ENCODE measurements around the gene SLC38A4.

The SLC38A4 gene

GRCh38 chr12:46811185-46811584, 14.6 kb downstream of the SLC38A4 start:
- H2AFZ ChIP-seq (ENCODE audit: low read depth, low read length, severe bottlenecking), result no peak overlapping the region
- H3K36me3 ChIP-seq (ENCODE audit: low read length), result no peaks in the 10 kb centered on the region
- no peak overlapping the region for H3K9ac ChIP-seq (ENCODE audit: low read length)
- no peaks in the 10 kb centered on the region for H3K9me2 ChIP-seq (replicated peaks; ENCODE audit: insufficient read depth, low read length)
- no peak for TF ChIP-seq CTCF (IDR thresholded peaks at IDR 0.05; ENCODE audit: insufficient read depth, low read length, poor library complexity, severe bottlenecking)
- no peak for TF ChIP-seq EZH2phosphoT487 (conservative IDR thresholded peaks at IDR 0.05; ENCODE audit: low read length)
- H3K27ac ChIP-seq (ENCODE audit: low read depth, low read length), result no peak overlapping the region
- H4K20me1 ChIP-seq (ENCODE audit: low read depth, low read length), result no peaks in the 10 kb centered on the region
- no peaks in the 10 kb centered on the region for H3K9me3 ChIP-seq (ENCODE audit: insufficient read depth, low read length)
- no peaks in the 10 kb centered on the region for H3K79me2 ChIP-seq (ENCODE audit: insufficient read depth, low read length)
- H3K27me3 ChIP-seq (ENCODE audit: low read length), result no peaks in the 10 kb centered on the region; the same call in 1 of the 2 replicates
- no peak overlapping the region for H3K4me3 ChIP-seq (ENCODE audit: insufficient read depth, low read length, poor library complexity, severe bottlenecking)
- H3K4me2 ChIP-seq (ENCODE audit: low read depth, low read length, poor library complexity, severe bottlenecking), result no peak overlapping the region
- H3F3A ChIP-seq (ENCODE audit: insufficient read depth), result no peaks in the 10 kb centered on the region

- TF ChIP-seq CTCF (IDR thresholded peaks at IDR 0.05; ENCODE audit: insufficient read depth, low read length, poor library complexity, severe bottlenecking), result no peak
- TF ChIP-seq EZH2phosphoT487 (conservative IDR thresholded peaks at IDR 0.05; ENCODE audit: low read length), result no peak
- H2AFZ ChIP-seq (ENCODE audit: low read depth, low read length, severe bottlenecking), result no peak overlapping the region
- H3K4me2 ChIP-seq (ENCODE audit: low read depth, low read length, poor library complexity, severe bottlenecking), result no peak overlapping the region
- no peaks in the 10 kb centered on the region for H3K9me3 ChIP-seq (ENCODE audit: insufficient read depth, low read length)
- no peaks in the 10 kb centered on the region for H4K20me1 ChIP-seq (ENCODE audit: low read depth, low read length)
- no peaks in the 10 kb centered on the region for H3K9me2 ChIP-seq (replicated peaks; ENCODE audit: insufficient read depth, low read length)
- H3K79me2 ChIP-seq (ENCODE audit: insufficient read depth, low read length), result no peaks in the 10 kb centered on the region
- H3K36me3 ChIP-seq (ENCODE audit: low read length), result no peaks in the 10 kb centered on the region
- no peak overlapping the region for H3K4me3 ChIP-seq (ENCODE audit: insufficient read depth, low read length, poor library complexity, severe bottlenecking)
- no peaks in the 10 kb centered on the region; the same call in 1 of the 2 replicates for H3K27me3 ChIP-seq (ENCODE audit: low read length)
- H3F3A ChIP-seq (ENCODE audit: insufficient read depth), result no peaks in the 10 kb centered on the region
- H3K9ac ChIP-seq (ENCODE audit: low read length), result no peak overlapping the region
- no peak overlapping the region for H3K27ac ChIP-seq (ENCODE audit: low read depth, low read length)
These were observed 16.7 kb downstream of the SLC38A4 start for GRCh38 chr12:46808955-46809697.

GRCh38 chr12:46808317-46808716, 17.5 kb downstream of the SLC38A4 start:
- Histone ChIP-seq H3K9ac (ENCODE audit: low read length) (no peak overlapping the region), H3F3A (ENCODE audit: insufficient read depth) (no peaks in the 10 kb centered on the region), H3K9me3 (ENCODE audit: insufficient read depth, low read length) (no peaks in the 10 kb centered on the region), H3K27me3 (ENCODE audit: low read length) (no peaks in the 10 kb centered on the region; the same call in 1 of the 2 replicates), H3K36me3 (ENCODE audit: low read length) (no peaks in the 10 kb centered on the region), H2AFZ (ENCODE audit: low read depth, low read length, severe bottlenecking) (no peak overlapping the region), H3K27ac (ENCODE audit: low read depth, low read length) (no peak overlapping the region), H3K79me2 (ENCODE audit: insufficient read depth, low read length) (no peaks in the 10 kb centered on the region), H3K4me3 (ENCODE audit: insufficient read depth, low read length, poor library complexity, severe bottlenecking) (no peak overlapping the region), H3K4me2 (ENCODE audit: low read depth, low read length, poor library complexity, severe bottlenecking) (no peak overlapping the region), H4K20me1 (ENCODE audit: low read depth, low read length) (no peaks in the 10 kb centered on the region), H3K9me2 (replicated peaks; ENCODE audit: insufficient read depth, low read length) (no peaks in the 10 kb centered on the region)
- TF ChIP-seq CTCF (IDR thresholded peaks at IDR 0.05; ENCODE audit: insufficient read depth, low read length, poor library complexity, severe bottlenecking), result no peak
- TF ChIP-seq EZH2phosphoT487 (conservative IDR thresholded peaks at IDR 0.05; ENCODE audit: low read length), result no peak
